HL-60/S4 treated with phorbol 12-myristate 13-acetate at 8.2 ng/mL for 4 days and 3 days (cell line): ENCODE measurements around the gene EXOC6B.
"Not testable (repeated sequence)": the region's sequence is repeated elsewhere in the genome, so short reads cannot be mapped to it uniquely, and the experiment has no call there.

Experiments
- in situ Hi-C: fragments of 300-500 bp; cut with MboI; formaldehyde crosslinking; loops from 2 replicates; pipeline ENCODE4 v1.15.0; 2022; ENCODE audit warnings: low sequenced_read_pairs

The EXOC6B gene

GRCh38 chr2:72619626-72620025 is 206.2 kb downstream of the EXOC6B start:
- in situ Hi-C loops: no loop called here

- in situ Hi-C loops: no loop called here
Observed at GRCh38 chr2:72613931-72614330, 211.9 kb downstream of the EXOC6B start.

- in situ Hi-C loops: no loop called here
Observed at GRCh38 chr2:72612614-72613160, 213.1 kb downstream of the EXOC6B start.

GRCh38 chr2:72607189-72607588 is 218.6 kb downstream of the EXOC6B start:
- in situ Hi-C loops: no loop called here

GRCh38 chr2:72605836-72606442 is 219.9 kb downstream of the EXOC6B start:
- in situ Hi-C loops: no loop called here

GRCh38 chr2:72604468-72604867 is 221.4 kb downstream of the EXOC6B start:
- in situ Hi-C loops: no loop called here

- in situ Hi-C loops: no loop called here
Observed at GRCh38 chr2:72603481-72603880, 222.4 kb downstream of the EXOC6B start.

GRCh38 chr2:72602711-72603110 is 223.1 kb downstream of the EXOC6B start:
- in situ Hi-C loops: no loop called here

GRCh38 chr2:72602095-72602494 is 223.7 kb downstream of the EXOC6B start:
- in situ Hi-C loops: no loop called here

GRCh38 chr2:72583836-72584235 is 242.0 kb downstream of the EXOC6B start:
- in situ Hi-C loops: not testable (repeated sequence)

GRCh38 chr2:72583376-72583775 is 242.5 kb downstream of the EXOC6B start:
- in situ Hi-C loops: no loop called here

GRCh38 chr2:72581560-72582181 is 244.2 kb downstream of the EXOC6B start:
- in situ Hi-C loops: no loop called here

GRCh38 chr2:72579591-72580180 is 246.1 kb downstream of the EXOC6B start:
- in situ Hi-C loops: no loop called here

- in situ Hi-C loops: no loop called here
Observed at GRCh38 chr2:72576861-72577260, 249.0 kb downstream of the EXOC6B start.

GRCh38 chr2:72576459-72576858 is 249.4 kb downstream of the EXOC6B start:
- in situ Hi-C loops: no loop called here

- in situ Hi-C loops: loop anchor here (25.0 kb wide), 1 partner anchor 1013 kb away; no protein-coding TSS in a partner anchor
Observed at GRCh38 chr2:72574886-72575285, 250.9 kb downstream of the EXOC6B start.

GRCh38 chr2:72573232-72573631 is 252.6 kb downstream of the EXOC6B start:
- in situ Hi-C loops: loop anchor here (25.0 kb wide), 1 partner anchor 1011 kb away; no protein-coding TSS in a partner anchor

GRCh38 chr2:72572501-72572900 is 253.3 kb downstream of the EXOC6B start:
- in situ Hi-C loops: loop anchor here (25.0 kb wide), 1 partner anchor 1010 kb away; no protein-coding TSS in a partner anchor

- in situ Hi-C loops: loop anchor here (25.0 kb wide), 1 partner anchor 1008 kb away; no protein-coding TSS in a partner anchor
Observed at GRCh38 chr2:72570413-72570812, 255.4 kb downstream of the EXOC6B start.

- in situ Hi-C loops: loop anchor here (25.0 kb wide), 1 partner anchor 1000 kb away; no protein-coding TSS in a partner anchor
Observed at GRCh38 chr2:72562451-72563153, 263.2 kb downstream of the EXOC6B start.
